Measurements from ENCODE around the gene TPD52L1.
"Not testable (repeated sequence)": the region's sequence is repeated elsewhere in the genome, so short reads cannot be mapped to it uniquely, and the experiment has no call there.

TPD52L1 gene

DNA sequence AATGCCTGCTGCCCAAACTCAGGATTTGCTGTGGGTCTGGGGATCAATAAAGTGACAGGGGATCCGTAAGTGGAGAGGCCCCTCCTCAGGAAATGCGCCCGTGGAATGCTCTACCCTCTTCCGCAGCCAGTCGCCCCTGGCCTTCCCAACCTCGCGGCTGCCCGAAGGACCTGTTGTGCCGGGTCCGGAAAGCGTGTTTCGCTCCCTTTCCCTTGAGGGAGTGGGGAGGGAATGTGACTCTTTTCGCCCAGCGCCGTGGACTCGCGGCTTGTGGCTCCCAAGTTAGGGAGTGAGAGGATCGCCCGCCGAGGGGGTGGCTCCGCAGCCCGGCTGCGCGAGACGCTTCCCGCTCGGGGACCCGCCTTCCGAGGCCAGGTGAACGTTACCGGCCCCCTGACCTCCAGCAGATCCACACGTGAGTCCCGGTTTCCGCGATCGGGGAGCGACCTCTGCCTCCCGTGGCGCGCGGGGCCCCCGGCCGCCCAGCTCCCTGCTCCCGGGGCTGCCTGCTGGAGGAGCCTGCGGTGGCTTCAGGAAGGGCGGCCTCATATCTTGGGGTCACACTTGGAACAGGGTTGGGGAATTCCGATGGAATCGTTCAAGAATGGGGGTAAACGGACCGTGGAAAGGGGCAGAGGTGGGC, 666 bp downstream of the TPD52L1 start:
- peak overlapping the region; percentile 56 for H3K4me3 ChIP-seq (replicated peaks; ENCODE audit: low read depth, low read length)
- no peak for DNase-seq (ENCODE audit: extremely low read depth, low read depth)
- TF ChIP-seq, protein P1, sequence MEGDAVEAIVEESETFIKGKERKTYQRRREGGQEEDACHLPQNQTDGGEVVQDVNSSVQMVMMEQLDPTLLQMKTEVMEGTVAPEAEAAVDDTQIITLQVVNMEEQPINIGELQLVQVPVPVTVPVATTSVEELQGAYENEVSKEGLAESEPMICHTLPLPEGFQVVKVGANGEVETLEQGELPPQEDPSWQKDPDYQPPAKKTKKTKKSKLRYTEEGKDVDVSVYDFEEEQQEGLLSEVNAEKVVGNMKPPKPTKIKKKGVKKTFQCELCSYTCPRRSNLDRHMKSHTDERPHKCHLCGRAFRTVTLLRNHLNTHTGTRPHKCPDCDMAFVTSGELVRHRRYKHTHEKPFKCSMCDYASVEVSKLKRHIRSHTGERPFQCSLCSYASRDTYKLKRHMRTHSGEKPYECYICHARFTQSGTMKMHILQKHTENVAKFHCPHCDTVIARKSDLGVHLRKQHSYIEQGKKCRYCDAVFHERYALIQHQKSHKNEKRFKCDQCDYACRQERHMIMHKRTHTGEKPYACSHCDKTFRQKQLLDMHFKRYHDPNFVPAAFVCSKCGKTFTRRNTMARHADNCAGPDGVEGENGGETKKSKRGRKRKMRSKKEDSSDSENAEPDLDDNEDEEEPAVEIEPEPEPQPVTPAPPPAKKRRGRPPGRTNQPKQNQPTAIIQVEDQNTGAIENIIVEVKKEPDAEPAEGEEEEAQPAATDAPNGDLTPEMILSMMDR (IDR thresholded peaks at IDR 0.05; ENCODE audit: low read depth, low read length, missing control alignments) = no peak

- TF ChIP-seq, protein P1 (IDR thresholded peaks at IDR 0.05; ENCODE audit: low read depth, low read length, missing control alignments) = peak; percentile 15
- peak overlapping the region; percentile 56; the same call in 1 of the 2 replicates for H3K4me3 ChIP-seq (replicated peaks; ENCODE audit: low read depth, low read length)
These were observed 1.2 kb downstream of the TPD52L1 start for GRCh38 chr6:125154761-125155135.

GRCh38 chr6:125155344-125155743, 1.8 kb downstream of the TPD52L1 start:
- TF ChIP-seq, protein P1 (IDR thresholded peaks at IDR 0.05; ENCODE audit: low read depth, low read length, missing control alignments) = no peak
- DNase-seq (ENCODE audit: extremely low read depth, low read depth) = no peak
- no peak overlapping the region for H3K4me3 ChIP-seq (replicated peaks; ENCODE audit: low read depth, low read length)

More at GRCh38 chr6:125154761-125155135, 1.2 kb downstream of the TPD52L1 start:
- DNase-seq (ENCODE audit: extremely low read depth, low read depth) = no peak

GRCh38 chr6:125156496-125156895, 2.9 kb downstream of the TPD52L1 start:
- no peak overlapping the region for H3K4me3 ChIP-seq (replicated peaks; ENCODE audit: low read depth, low read length)
- TF ChIP-seq, protein P1 (IDR thresholded peaks at IDR 0.05; ENCODE audit: low read depth, low read length, missing control alignments) = no peak
- DNase-seq (ENCODE audit: extremely low read depth, low read depth) = no peak

DNA sequence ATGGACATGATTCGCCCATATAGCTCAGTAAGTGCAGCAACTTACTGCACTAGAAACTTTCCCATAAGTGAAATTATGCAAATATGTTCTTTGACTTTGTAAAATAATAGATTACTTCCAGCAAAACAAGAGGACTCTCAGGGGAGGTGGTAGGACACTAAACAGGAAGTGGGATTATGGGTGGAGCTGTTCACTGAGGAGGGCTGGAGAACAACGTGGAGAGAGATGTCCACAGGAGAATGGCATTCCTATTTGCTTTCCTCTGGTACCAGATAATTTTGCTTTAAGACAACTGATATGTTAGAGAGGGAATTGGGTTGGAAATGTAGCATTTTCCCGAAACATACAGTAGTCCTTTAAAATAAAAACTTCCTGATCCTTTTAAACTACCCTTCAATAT, 3.7 kb downstream of the TPD52L1 start:
- no peak for DNase-seq (ENCODE audit: extremely low read depth, low read depth)
- H3K4me3 ChIP-seq (replicated peaks; ENCODE audit: low read depth, low read length) = no peak overlapping the region
- TF ChIP-seq, protein P1 (IDR thresholded peaks at IDR 0.05; ENCODE audit: low read depth, low read length, missing control alignments) = no peak

GRCh38 chr6:125157725-125158124, 4.2 kb downstream of the TPD52L1 start:
- DNase-seq (ENCODE audit: extremely low read depth, low read depth) = no peak
- TF ChIP-seq, protein P1 (IDR thresholded peaks at IDR 0.05; ENCODE audit: low read depth, low read length, missing control alignments) = no peak
- H3K4me3 ChIP-seq (replicated peaks; ENCODE audit: low read depth, low read length) = no peak overlapping the region

DNA sequence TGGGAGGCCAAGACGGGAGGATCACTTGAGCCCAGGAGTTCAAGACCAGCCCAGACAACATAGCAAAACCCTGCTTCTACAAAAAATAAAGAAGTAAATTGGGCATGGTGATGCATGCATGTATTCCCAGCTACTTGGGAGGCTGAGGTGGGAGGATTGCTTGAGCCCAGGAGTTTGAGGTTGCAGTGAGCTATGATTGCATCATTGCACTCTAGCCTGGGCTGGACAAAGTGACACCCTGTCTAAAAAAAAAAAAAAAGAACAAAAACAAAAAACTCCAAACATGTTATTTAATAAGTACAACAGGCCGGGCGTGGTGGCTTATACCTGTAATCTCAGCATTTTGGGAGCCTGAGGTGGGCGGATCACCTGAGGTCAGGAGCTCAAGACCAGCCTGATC, 9.8 kb downstream of the TPD52L1 start:
- H3K4me3 ChIP-seq (replicated peaks; ENCODE audit: low read depth, low read length); DNase-seq (ENCODE audit: extremely low read depth, low read depth): not testable (repeated sequence)
